HEK293 (cell line): Measurements from ENCODE around the gene ASAP2.
A peak's percentile ranks its signal among the peaks of the same experiment; 100 is the strongest.

Experiments used
- CTCF ChIA-PET: fragments of 350-600 bp; formaldehyde crosslinking; extraction: SDS; loops from one replicate; lab custom pipeline; 2021; ENCODE audit warnings: antibody characterized with exemption; lab: Yijun Ruan, JAX
- POLR2A ChIA-PET: fragments of 300-600 bp; formaldehyde crosslinking; extraction: SDS; loops from one replicate; lab custom pipeline; 2020; ENCODE audit warnings: antibody characterized with exemption, inconsistent platforms; lab: Yijun Ruan, JAX
- H3K27ac ChIP-seq: fragments of 200-500 bp; sonication (Bioruptor generic); 2 replicates; pipeline ENCODE4 v1.5.1; 2014; ENCODE audit warnings: low read depth, low read length, control low read depth, inconsistent platforms; ENCODE audit errors: extremely low read depth
- H3K36me3 ChIP-seq, 2 experiments: fragments of 200-500 bp in 1 of 2; sonication (Bioruptor generic) in 1 of 2; 1 replicate in 1 of 2; 2 replicates in 1 of 2; pipeline ENCODE4 v1.5.1; 2014 to 2017; ENCODE audit warnings: inconsistent platforms in 2 of 2, low read length in 2 of 2; ENCODE audit not compliant: control insufficient read depth in 2 of 2, insufficient read depth in 1 of 2
- H3K4me1 ChIP-seq: fragments of 200-500 bp; sonication (Bioruptor generic); 2 replicates; pipeline ENCODE4 v1.5.1; 2014; ENCODE audit warnings: mild to moderate bottlenecking, low read length, inconsistent platforms; ENCODE audit not compliant: control insufficient read depth, insufficient read depth
- H3K4me3 ChIP-seq: 2 replicates; pipeline ENCODE4 v1.5.1; 2011; ENCODE audit warnings: low read depth, mild to moderate bottlenecking, control low read depth, low read length, moderate library complexity
- H3K9me3 ChIP-seq: fragments of 200-500 bp; sonication (Bioruptor generic); 2 replicates; pipeline ENCODE4 v1.5.1; 2014; ENCODE audit warnings: low read depth, low read length, inconsistent platforms; ENCODE audit not compliant: control insufficient read depth, insufficient read depth
- SCRT2 ChIP-seq: fragments of 450-650 bp; formaldehyde crosslinking; IDR thresholded peaks from 2 replicates; pipeline ENCODE4 v1.5.1; 2016; ENCODE audit warnings: missing biosample characterization, missing genetic modification characterization
- SETDB1 ChIP-seq: IDR thresholded peaks from one replicate; pipeline ENCODE4 v1.6.1; 2017; ENCODE audit warnings: mild to moderate bottlenecking, low read length, moderate library complexity, mixed read lengths; ENCODE audit not compliant: insufficient read length
- ZNF112 ChIP-seq: fragments of 450-650 bp; formaldehyde crosslinking; IDR thresholded peaks from 2 replicates; pipeline ENCODE4 v1.5.0; 2017; ENCODE audit warnings: missing biosample characterization, missing genetic modification characterization
- ZNF2 ChIP-seq: fragments of 450-650 bp; formaldehyde crosslinking; IDR thresholded peaks from 2 replicates; pipeline ENCODE4 v1.5.1; 2016; ENCODE audit warnings: missing biosample characterization, missing genetic modification characterization
- ZNF274 ChIP-seq, 2 experiments: fragments of 200-500 bp in 1 of 2; fragments of 450-650 bp in 1 of 2; sonication (Bioruptor generic) in 1 of 2; formaldehyde crosslinking in 1 of 2; IDR thresholded peaks; 2 replicates each; pipeline versions ENCODE4 v1.5.1 to v1.6.1; 2014 to 2016; ENCODE audit warnings: borderline replicate concordance in 1 of 2, inconsistent platforms in 1 of 2, low read length in 1 of 2, missing biosample characterization in 1 of 2, missing genetic modification characterization in 1 of 2
- ZNF302 ChIP-seq: fragments of 450-650 bp; formaldehyde crosslinking; IDR thresholded peaks from 2 replicates; pipeline ENCODE4 v1.5.1; 2016; ENCODE audit warnings: missing biosample characterization, missing genetic modification characterization, low read depth
- ZNF350 ChIP-seq: fragments of 450-650 bp; formaldehyde crosslinking; IDR thresholded peaks from 2 replicates; pipeline ENCODE4 v1.5.0; 2017; ENCODE audit warnings: missing biosample characterization, mild to moderate bottlenecking, missing genetic modification characterization
- ZNF529 ChIP-seq: fragments of 450-650 bp; formaldehyde crosslinking; IDR thresholded peaks from 2 replicates; pipeline ENCODE4 v1.5.1; 2017; ENCODE audit warnings: missing genetic modification characterization, missing biosample characterization; ENCODE audit not compliant: insufficient replicate concordance
- TF ChIP-seq, protein P1 (sequence below): fragments of 450-650 bp; formaldehyde crosslinking; IDR thresholded peaks from 2 replicates; pipeline ENCODE4 v1.5.1; 2016; ENCODE audit warnings: missing biosample characterization, missing genetic modification characterization
- TF ChIP-seq, protein P2 (sequence below): fragments of 450-650 bp; formaldehyde crosslinking; IDR thresholded peaks from 2 replicates; pipeline ENCODE4 v1.5.1; 2017; ENCODE audit warnings: missing biosample characterization, mild to moderate bottlenecking, missing genetic modification characterization, moderate library complexity
- TF ChIP-seq, protein P3 (sequence below): fragments of 450-650 bp; formaldehyde crosslinking; IDR thresholded peaks from 2 replicates; pipeline ENCODE4 v1.5.1; 2016; ENCODE audit warnings: missing biosample characterization, missing genetic modification characterization
- TF ChIP-seq, protein P4 (sequence below): fragments of 450-650 bp; formaldehyde crosslinking; IDR thresholded peaks from 2 replicates; pipeline ENCODE4 v1.5.1; 2017; ENCODE audit warnings: missing biosample characterization, missing genetic modification characterization
- TF ChIP-seq, protein P5 (sequence below): fragments of 450-650 bp; formaldehyde crosslinking; IDR thresholded peaks from 2 replicates; pipeline ENCODE4 v1.5.1; 2016; ENCODE audit warnings: missing biosample characterization, missing genetic modification characterization
- TF ChIP-seq, protein P6 (sequence below): fragments of 450-650 bp; formaldehyde crosslinking; IDR thresholded peaks from 2 replicates; pipeline ENCODE4 v1.5.1; 2016; ENCODE audit warnings: missing biosample characterization, missing genetic modification characterization

ASAP2 gene

DNA sequence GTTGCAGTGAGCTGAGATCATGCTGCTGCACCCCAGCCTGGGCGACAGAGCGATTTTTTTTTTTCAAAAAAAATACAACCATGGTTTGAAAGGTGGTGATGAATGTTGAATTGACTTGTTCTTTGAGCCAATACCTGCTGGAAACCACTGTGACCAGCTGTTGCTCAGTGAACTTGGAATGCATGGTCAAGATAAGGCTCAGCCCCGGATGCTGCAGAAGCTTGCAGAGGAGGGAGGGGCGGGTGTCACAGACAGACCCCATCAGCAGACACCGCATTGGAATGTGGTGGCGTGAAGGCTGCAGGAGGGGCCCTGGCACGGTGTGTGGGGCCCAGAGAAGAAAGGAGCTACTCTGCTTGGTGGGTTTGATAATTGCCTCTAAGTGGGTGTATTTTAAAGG lies 125.1 kb downstream of the ASAP2 start:
- Histone ChIP-seq H3K4me3 (no peak overlapping the region), H3K27ac (no peak overlapping the region), H3K4me1 (peaks cover 8% of the 10 kb centered on the region), H3K36me3 (peaks cover 0 to 23% of the 10 kb centered on the region in 2 experiments; a peak in 1 of 3 replicates), H3K9me3 (no peaks in the 10 kb centered on the region)
- ChIA-PET CTCF (interaction anchor here (0.9 kb wide), 1 partner anchor 188 kb away, joined by 6 read pairs; no protein-coding TSS in a partner anchor), POLR2A (no interaction called here)
- 0 out of 2 replicates have a peak, but pooled peaks have one; percentile 29 for TF ChIP-seq SCRT2 (tag by site-specific recombination)
- TF ChIP-seq, protein P1, sequence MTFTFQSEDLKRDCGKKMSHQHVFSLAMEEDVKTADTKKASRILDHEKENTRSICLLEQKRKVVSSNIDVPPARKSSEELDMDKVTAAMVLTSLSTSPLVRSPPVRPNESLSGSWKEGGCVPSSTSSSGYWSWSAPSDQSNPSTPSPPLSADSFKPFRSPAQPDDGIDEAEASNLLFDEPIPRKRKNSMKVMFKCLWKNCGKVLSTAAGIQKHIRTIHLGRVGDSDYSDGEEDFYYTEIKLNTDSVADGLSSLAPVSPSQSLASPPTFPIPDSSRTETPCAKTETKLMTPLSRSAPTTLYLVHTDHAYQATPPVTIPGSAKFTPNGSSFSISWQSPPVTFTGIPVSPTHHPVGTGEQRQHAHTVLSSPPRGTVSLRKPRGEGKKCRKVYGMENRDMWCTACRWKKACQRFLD (tag by site-specific recombination) = no peak

DNA sequence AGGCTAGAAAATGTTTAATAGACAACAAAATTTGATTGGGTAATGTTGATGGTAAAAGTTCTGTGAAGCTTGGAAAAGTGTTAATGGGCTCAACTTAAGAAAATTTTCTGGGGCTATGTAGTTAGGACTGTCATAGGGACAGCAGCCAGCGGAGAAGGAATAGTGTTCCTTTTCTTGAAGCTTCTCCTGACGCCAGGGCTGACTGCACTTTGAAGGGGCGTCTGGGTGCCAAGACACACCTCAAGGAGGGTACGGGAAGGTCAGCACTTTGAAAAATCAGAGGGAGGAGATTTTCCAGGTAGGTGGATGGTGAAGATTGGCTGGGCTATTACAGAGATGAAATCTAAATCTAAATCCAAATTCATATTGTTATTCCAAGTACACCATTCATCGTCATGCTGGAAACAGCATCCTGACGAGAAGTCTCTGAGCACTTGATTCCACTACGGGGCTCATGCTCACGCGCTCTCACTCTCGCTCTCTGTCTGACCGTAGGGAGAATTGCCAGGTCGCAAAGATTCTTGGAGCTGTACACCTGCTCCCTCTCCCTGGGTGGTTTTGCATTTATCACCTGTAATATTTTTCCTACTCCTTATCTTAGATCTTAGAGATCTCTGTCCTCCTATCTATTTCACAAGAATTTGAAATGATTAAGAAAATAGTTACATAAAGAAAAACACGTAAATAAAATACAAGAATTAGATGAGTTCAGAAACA lies 125.7 kb downstream of the ASAP2 start:
- POLR2A ChIA-PET = no interaction called here

More for the DNA sequence above, 125.7 kb downstream of the ASAP2 start:
- Histone ChIP-seq H3K36me3 (peaks cover 0 to 23% of the 10 kb centered on the region in 2 experiments; a peak in 1 of 3 replicates), H3K9me3 (no peaks in the 10 kb centered on the region), H3K27ac (no peak overlapping the region), H3K4me3 (no peak overlapping the region), H3K4me1 (peaks cover 8% of the 10 kb centered on the region)
- CTCF ChIA-PET = interaction anchor here (0.9 kb wide), 1 partner anchor 189 kb away, joined by 6 read pairs; no protein-coding TSS in a partner anchor
- TF ChIP-seq ZNF302 (tag by site-specific recombination) = no peak
- TF ChIP-seq, protein P2, sequence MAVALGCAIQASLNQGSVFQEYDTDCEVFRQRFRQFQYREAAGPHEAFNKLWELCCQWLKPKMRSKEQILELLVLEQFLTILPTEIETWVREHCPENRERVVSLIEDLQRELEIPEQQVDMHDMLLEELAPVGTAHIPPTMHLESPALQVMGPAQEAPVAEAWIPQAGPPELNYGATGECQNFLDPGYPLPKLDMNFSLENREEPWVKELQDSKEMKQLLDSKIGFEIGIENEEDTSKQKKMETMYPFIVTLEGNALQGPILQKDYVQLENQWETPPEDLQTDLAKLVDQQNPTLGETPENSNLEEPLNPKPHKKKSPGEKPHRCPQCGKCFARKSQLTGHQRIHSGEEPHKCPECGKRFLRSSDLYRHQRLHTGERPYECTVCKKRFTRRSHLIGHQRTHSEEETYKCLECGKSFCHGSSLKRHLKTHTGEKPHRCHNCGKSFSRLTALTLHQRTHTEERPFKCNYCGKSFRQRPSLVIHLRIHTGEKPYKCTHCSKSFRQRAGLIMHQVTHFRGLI (tag by site-specific recombination) = no peak
- TF ChIP-seq SETDB1 = no peak
- no peak for TF ChIP-seq ZNF112 (tag by site-specific recombination)
- TF ChIP-seq, protein P3, sequence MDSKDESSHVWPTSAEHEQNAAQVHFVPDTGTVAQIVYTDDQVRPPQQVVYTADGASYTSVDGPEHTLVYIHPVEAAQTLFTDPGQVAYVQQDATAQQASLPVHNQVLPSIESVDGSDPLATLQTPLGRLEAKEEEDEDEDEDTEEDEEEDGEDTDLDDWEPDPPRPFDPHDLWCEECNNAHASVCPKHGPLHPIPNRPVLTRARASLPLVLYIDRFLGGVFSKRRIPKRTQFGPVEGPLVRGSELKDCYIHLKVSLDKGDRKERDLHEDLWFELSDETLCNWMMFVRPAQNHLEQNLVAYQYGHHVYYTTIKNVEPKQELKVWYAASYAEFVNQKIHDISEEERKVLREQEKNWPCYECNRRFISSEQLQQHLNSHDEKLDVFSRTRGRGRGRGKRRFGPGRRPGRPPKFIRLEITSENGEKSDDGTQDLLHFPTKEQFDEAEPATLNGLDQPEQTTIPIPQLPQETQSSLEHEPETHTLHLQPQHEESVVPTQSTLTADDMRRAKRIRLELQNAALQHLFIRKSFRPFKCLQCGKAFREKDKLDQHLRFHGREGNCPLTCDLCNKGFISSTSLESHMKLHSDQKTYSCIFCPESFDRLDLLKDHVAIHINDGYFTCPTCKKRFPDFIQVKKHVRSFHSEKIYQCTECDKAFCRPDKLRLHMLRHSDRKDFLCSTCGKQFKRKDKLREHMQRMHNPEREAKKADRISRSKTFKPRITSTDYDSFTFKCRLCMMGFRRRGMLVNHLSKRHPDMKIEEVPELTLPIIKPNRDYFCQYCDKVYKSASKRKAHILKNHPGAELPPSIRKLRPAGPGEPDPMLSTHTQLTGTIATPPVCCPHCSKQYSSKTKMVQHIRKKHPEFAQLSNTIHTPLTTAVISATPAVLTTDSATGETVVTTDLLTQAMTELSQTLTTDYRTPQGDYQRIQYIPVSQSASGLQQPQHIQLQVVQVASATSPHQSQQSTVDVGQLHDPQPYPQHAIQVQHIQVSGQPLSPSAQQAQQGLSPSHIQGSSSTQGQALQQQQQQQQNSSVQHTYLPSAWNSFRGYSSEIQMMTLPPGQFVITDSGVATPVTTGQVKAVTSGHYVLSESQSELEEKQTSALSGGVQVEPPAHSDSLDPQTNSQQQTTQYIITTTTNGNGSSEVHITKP = no peak
- no peak for TF ChIP-seq ZNF350
- TF ChIP-seq, protein P4, sequence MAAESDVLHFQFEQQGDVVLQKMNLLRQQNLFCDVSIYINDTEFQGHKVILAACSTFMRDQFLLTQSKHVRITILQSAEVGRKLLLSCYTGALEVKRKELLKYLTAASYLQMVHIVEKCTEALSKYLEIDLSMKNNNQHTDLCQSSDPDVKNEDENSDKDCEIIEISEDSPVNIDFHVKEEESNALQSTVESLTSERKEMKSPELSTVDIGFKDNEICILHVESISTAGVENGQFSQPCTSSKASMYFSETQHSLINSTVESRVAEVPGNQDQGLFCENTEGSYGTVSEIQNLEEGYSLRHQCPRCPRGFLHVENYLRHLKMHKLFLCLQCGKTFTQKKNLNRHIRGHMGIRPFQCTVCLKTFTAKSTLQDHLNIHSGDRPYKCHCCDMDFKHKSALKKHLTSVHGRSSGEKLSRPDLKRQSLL (tag by site-specific recombination) = no peak
- TF ChIP-seq, protein P5, sequence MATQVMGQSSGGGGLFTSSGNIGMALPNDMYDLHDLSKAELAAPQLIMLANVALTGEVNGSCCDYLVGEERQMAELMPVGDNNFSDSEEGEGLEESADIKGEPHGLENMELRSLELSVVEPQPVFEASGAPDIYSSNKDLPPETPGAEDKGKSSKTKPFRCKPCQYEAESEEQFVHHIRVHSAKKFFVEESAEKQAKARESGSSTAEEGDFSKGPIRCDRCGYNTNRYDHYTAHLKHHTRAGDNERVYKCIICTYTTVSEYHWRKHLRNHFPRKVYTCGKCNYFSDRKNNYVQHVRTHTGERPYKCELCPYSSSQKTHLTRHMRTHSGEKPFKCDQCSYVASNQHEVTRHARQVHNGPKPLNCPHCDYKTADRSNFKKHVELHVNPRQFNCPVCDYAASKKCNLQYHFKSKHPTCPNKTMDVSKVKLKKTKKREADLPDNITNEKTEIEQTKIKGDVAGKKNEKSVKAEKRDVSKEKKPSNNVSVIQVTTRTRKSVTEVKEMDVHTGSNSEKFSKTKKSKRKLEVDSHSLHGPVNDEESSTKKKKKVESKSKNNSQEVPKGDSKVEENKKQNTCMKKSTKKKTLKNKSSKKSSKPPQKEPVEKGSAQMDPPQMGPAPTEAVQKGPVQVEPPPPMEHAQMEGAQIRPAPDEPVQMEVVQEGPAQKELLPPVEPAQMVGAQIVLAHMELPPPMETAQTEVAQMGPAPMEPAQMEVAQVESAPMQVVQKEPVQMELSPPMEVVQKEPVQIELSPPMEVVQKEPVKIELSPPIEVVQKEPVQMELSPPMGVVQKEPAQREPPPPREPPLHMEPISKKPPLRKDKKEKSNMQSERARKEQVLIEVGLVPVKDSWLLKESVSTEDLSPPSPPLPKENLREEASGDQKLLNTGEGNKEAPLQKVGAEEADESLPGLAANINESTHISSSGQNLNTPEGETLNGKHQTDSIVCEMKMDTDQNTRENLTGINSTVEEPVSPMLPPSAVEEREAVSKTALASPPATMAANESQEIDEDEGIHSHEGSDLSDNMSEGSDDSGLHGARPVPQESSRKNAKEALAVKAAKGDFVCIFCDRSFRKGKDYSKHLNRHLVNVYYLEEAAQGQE (tag by site-specific recombination) = no peak
- TF ChIP-seq, protein P6, sequence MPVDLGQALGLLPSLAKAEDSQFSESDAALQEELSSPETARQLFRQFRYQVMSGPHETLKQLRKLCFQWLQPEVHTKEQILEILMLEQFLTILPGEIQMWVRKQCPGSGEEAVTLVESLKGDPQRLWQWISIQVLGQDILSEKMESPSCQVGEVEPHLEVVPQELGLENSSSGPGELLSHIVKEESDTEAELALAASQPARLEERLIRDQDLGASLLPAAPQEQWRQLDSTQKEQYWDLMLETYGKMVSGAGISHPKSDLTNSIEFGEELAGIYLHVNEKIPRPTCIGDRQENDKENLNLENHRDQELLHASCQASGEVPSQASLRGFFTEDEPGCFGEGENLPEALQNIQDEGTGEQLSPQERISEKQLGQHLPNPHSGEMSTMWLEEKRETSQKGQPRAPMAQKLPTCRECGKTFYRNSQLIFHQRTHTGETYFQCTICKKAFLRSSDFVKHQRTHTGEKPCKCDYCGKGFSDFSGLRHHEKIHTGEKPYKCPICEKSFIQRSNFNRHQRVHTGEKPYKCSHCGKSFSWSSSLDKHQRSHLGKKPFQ = no peak
- TF ChIP-seq ZNF529 (tag by site-specific recombination) = no peak
- no peak for TF ChIP-seq ZNF2 (tag by site-specific recombination)
- TF ChIP-seq ZNF274 (IDR thresholded peaks at IDR 0.05; ENCODE audit: low read length) = no peak
- no peak for TF ChIP-seq ZNF274 (tag by site-specific recombination; IDR thresholded peaks at IDR 0.05; ENCODE audit: borderline replicate concordance)
